Measurements from ENCODE around the gene UBE2H.

UBE2H gene

DNA sequence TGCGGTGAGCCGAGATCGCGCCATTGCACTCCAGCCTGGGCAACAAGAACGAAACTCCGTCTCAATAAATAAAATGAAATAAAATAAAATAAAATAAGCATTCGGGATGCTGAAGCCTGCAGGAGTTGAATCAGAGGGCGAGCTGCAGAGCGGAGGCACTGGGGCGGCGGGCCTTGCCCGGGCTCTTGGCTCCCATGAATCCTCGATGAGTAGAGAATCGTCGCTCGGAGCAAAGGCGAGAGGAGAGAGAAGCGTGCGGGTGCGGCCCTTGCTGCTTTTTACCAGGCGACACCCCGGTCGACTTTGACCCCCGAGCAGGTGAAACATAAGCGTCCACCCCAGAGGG, 168.3 kb downstream of the UBE2H start:
- peak; percentile 54 for DNase-seq

DNA sequence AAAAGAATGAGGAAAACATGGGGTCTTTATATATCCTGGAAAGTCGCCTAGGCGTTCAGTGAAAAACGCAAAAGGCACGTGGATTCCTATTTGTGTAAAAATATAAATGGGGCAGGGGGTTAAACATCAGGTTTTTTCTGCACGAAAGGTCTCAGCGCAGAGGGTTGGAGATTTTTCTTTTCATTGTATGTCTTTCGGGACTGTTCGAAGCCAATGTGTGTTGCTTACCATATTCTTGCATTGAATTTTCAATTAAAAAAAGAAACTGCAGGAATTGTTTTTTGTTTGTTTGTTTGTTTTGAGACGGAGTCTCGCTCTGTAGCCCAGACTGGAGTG, 169.2 kb downstream of the UBE2H start:
- DNase-seq = no peak

DNA sequence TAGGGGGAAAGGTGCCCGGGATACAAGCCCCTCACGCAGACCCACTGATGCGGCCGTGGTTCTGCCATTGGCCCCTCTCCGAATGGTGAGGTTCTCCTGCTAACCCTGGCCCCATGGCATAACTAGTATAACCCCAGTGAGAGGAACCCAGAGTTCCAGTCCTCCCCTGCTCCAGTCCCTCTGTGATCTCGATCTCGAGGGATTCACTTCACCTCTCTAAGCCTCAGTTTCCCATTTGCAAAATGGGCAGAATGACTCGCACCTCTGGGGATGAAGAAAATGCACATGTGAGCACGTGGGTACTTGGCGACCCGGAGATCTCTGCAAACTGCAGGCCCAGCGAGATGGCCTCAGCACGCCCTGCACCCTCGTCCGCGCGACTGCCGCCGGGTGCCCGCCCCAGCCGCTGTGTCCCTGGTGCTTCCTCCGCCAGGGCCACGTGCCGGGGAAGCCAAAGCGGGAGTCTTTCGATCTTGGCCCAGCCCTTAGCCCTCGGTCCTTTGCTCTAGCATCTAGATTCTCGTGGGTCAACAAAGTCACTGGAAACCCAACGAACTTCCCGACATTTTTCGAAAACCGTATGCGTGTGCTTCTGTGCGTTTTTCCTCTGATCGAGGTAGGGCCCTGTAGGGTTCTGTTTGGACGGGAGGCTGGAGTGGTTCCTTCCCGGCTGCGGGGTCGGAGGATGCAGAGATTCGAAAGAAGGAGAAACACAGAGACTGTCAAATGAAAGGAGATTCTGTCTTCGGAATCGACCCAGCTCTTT, 169.8 kb downstream of the UBE2H start:
- DNase-seq = peak; percentile 72

DNA sequence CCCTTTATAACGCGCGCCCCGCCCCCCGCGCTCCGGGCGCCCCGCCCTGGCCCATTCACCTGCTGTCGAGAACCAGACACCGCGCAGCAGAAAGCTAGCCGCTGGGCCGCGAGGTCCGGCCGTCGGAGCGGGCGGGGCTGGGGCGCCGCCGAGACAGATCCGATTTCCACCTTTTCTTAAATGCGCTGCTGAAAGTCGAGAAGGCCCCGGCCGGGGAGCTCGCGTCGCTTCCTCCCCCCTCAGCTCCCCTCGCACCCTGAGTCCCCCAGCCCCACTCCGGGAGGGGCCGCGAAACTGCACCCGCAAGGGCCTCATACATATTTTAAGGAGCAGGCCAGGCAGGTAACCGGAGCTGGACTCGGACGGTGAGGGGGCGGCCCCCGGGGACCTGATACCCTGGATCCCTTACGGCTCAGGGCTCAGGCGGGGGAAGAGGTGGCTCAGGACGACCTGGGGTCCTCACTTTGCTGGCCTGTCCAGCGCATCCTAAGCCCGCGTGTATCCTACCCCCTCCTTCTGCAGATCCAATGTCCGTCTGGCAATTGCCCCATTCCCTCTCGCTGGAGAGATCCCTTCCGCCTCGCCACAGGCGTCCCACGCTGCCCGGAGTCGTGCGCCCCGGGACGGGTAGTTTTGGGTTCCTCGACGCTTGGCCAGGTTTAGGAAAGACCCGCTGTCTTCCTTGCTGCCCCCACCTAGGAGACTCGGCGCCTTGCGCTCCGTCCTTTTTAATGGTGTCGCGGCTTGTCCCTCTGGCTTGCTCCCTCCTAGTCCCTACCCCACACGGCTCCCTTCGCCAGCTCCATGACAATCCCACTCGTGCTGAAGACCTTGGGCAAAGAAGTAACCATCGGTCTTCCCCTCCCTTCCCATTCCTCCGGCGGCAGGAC, 170.6 kb downstream of the UBE2H start:
- DNase-seq = peak; percentile 59

DNA sequence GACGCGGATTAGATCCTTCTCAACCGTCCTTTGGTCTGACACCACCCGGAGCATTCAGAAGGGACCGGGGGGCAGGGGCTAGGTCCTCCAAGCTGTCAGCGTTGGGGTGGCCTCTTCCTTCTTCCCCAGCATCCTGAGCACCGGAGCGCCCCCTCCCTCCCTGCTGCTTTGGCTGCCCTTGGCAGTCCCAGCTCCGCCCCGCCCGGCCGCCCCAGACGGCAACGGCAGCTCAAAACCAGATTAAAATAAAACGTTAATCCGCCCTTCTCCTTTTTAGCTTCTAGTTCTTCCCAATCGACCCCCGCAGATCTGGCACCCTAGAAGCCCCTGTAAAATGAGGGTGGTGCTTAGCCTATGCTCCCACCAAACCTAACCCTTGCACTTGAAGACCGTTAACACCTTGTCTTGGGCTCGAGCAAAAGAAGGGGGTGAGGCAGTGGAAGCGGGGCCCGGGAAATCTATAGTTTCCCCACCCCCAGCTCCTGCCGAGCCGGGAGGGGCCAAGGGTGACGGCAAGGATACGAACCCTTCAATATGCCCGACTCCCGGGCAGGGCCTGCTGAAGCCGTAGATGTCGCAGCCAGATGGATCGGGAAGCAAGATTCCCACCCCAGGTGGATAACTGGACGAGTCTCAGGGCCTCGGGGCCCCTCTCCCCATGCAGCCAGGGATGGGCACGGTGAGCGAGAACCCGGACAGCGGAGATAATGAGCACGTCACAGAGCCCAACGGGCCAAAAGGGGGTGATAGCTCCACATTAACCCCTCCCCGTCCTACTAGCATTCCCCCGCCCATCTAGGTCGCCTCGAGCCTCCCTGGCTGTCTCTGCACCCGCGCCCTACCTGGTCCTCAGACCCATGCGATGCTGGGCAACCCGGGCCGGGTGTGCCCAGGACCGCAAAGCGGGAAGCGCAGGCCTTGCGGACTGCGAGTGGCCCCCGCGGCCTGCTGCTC, 171.5 kb downstream of the UBE2H start:
- DNase-seq = peak; percentile 61
